Fibroblast of gingiva (primary cell): ENCODE data around the gene LDLRAD4.
A peak's percentile ranks its signal among the peaks of the same experiment; 100 is the strongest.

Experiments used
- DNase-seq: peaks from one replicate; pipeline ENCODE4 v3.0.0-alpha.2; 2011; ENCODE audit warnings: low read depth

Gene LDLRAD4

DNA sequence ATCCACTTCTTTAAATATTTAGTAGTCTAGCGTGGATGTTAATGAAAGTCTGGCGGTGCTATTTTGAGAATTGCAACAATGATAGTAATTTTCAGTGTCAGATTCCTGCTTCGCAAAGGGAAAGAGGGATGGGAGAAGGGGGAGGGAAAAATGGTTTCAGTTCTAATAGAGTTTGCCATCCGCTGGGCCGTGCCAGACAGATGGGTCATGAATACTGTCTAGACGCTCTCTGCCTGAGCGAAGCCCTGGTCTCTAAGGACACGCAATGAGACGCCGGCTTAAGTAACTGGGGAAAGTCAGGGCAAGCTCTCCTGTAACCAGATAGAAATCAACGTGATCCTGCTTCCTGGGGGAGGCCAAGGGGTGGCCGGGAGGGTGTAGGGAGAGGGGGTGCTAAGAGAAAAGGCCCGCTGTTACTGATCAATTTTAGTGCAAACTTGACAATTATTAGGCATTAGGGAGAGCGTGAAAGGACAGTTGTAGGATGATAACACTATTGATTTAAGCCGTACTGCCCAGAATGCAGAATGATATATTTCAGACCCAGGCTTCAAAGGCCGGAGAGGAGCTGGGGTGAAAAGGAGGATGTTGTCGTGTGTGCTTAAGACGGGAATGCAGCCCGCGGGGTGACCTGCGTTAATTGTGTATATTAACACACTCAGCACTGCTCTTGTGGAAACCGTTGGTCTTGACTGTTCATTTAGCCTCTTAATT is 229.2 kb downstream of the LDLRAD4 start:
- DNase-seq = peak; percentile 58

DNA sequence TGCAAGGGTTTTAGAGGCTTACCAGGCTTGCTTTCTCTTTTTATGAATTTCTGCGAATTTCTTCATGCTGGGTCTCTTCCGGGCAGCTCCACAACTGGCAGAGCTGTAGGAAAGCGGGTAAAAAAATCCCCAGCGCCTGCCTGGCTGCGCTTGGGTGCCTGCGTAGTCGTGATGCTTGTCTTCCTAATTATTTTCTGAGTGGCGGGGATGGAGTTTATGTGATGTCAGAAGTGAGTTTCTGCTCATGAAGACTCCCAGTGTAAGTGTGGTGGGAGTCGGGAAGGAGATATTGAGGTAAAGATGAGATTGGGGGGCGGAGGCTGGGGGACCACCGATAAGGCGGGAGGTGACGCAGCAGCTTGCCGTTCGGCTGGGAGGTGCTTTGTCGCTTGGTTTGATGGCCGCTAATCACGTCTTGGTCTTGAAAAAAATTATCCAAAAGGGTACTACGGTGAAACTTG is 229.8 kb downstream of the LDLRAD4 start:
- no peak for DNase-seq

DNA sequence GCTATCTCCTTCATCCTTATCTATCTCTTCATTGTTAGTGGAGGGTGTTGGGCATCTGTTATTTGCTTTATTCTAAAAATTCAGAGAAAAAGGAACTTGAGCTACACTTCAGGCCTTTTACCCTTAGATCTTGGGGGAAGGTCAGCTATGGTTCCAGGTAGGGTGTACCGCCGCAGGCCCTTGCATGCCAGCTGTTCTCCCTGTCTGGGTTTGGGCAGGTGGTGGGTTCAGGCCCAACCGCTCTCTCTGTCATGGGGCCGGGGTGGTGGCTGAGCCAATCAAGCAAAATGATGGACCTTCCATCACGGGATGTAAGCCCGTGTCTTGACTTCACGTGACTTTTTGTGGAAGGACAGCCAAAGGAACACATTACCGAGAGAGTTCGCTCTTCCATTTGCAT is 231.1 kb downstream of the LDLRAD4 start:
- no peak for DNase-seq

DNA sequence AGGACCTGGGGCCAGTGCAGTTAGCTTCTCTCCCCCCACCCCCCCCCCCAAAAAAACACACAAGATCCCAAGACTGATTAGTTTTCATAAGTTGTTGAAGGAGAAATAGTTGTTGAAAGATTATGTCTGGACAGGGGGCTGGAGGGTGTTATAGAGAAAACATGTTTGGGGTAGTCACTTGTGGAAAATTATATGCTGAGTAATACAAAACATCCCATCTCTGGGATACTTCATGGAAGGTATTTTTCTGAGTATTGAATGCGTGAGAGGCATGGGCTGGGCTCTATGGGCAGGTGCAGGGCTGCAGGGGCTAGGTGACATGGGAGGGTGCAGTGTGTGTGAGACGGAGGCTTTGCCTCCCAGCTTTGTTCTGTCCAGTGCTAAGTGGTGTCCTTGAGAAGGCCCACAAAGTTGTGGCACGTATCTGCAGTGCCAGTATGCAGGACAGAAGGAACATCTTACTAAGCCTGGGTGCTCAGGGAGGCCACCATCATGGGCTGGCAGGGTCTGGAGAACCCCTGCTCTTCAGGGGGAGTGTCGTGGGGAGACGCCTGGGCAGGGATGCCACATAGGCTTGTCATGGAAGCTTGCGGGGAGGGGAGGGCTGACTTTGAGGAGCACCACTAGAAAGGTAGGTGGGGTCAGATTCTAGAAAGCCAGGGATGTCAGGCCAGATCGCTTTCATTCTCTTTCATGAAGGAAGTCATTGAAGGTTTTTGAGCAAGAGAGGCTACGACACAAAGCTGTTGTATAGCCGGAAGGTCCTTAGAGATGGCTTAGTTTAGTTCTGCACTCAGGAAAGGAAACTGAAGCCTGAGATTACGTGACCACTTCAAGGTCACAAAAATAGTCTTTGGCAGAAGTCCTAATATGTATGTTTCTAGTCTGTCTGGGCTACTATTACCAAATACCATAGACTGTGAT is 232.0 kb downstream of the LDLRAD4 start:
- DNase-seq = no peak

DNA sequence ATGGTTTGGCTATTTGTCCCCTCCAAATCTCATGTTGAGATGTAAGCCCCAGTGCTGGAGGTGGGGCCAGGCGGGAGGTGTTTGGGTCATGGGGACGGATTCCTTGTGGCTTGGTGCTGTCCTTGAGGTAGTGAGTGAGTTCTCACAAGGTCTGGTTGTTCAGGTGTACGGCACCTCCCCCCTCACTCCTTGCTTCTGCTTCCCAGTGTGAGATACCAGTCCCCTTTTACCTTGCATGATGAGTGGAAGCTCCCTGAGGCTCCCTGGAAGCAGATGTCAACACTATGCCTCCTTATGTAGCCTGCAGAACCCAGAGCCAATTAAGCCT is 232.6 kb downstream of the LDLRAD4 start:
- no peak for DNase-seq

DNA sequence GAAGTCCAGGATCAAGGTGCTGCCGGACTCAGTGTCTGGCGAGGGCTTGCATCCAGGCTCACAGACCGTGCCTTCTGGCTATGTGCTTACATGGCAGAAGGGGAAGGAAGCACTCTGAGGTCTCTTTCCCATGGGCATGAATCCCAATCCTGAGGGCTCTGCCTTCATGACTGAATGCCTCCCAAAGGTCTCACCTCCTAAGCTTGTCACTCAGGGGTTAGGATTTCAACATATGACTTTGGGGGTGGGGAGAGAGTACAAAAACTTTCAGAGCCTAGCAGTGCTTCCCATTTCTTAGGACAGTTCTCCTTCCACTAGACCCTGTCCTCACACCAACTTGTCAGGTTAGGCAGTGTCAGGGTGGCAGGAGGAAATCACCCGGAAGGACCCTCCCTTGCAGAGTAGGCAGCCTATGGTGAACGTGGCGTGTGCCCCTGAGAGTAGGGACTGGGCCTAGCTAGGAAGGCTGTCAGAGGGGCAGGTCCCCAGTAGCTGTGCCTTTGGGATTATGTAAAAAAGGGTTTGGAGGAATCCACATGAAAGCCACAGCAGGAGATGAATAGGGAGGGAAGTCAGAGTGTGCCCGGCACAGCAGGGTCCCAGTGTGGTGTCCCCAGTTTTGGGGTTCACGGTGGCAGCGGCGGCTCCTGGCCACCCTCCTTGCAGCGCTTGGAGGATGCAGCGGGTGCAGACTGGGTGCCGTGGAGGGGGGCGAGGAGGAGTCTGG is 233.3 kb downstream of the LDLRAD4 start:
- DNase-seq = no peak

DNA sequence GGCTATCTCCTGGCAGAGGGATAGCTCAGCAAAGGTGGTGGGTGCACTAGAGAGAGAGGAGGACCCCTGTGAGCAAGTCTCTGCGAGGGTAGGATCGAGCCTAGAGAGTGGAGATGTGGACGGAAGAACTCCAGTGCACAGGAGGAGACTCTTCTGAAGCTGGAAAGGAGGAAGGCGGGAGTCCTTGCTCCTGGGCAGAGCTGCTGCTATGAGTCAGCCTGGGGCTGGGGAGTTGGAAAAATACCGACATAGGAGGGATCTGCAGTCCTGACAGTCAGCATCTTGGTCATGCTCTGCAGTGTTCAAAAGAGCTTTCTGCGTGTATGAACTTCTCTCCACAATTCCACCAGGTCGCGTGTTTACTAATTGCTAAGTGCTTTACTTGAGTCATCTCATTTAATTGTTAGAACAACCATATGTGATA is 233.8 kb downstream of the LDLRAD4 start:
- no peak for DNase-seq

DNA sequence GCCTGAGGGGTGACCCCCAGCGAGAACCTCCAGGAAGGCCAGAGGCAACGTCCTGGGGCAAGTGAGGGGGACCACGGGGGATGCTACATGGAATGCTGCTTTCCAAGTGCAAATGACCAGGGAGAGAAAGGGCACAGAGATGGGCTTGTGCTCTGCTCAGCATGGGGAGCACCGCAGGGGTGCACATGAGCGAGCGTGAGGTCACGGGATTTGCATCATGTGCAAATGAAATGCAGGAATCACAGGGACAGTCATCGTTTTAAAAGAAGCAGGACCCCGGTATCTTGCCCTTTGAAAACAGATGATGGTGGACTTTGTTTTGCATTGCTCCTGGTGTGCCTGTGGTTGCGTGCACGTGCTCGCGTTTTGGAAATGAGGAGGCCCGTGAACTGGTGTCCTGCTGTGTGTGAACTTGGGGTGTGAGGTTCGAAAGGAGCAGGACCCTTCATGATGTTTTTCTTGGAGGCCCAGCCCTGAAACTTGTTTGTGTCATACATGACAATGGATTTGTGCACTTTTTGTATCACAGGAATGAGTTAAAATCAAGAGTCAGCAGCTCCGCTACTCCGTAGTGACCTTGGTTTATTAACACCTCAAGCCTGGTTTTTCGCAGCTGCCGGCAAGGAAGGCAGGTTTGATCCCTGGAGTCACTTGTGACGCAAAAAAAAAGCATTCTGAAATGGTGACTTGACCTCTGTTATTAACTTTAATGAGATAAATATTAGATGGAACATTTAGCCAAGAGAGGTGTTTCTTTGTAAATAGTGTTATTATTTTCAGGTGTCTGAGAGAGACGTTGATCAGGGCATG is 234.5 kb downstream of the LDLRAD4 start:
- no peak for DNase-seq

DNA sequence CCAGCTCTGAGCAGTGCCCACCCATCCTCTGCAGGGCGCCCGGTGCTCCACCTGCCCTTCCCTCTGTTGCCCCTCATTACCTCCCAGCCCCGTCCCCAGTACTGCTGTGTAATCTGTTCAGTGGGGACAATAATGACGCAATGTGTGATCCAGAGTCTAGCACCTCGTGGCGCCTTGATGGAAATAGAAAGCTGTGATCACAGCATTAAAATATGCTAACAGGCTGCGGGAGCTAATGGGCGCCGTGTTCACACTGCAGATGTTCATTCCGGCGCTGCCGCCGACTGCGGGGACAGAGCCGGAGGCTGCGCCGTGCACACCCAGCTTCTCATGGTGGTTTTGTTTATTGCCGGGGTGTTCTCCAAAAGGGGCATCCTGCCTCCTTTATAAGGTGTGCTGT is 235.2 kb downstream of the LDLRAD4 start:
- no peak for DNase-seq

DNA sequence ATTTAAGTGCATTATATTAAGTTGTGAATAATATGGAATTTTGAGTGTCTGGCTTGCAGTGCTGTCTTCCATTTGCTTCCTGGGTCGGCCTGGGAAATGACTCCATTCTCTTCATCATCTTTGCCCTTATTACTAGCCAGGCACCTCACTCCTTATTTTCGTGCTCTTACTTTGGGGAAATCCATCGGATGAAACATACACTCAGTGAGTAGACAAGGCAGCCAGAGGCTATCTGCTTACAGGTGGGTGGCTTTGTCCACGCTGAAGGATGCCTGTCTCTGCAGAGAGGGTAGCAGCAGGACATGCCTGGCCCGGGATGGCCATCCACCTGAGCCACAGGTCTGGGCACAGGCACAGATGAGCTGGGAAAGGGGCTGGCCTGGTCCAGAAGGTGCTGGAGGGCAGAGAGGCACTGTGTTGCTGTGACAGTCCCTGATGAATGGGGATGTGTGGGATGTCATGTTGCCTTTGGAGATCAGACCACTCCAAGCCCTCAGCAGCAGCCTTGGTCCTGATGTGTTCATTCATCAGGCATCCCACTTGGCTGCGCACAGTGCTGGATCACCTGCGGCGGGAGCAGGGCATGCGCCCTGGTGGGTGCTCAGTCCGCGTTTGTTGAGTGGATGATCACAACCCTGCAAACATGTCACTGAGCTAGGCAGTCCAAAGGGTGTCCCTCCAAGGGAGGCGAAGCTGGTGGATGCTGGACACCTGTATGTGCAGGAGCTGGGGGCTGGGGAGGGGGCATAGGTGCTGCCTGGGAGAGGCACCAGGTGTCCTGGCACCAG is 236.0 kb downstream of the LDLRAD4 start:
- no peak for DNase-seq

DNA sequence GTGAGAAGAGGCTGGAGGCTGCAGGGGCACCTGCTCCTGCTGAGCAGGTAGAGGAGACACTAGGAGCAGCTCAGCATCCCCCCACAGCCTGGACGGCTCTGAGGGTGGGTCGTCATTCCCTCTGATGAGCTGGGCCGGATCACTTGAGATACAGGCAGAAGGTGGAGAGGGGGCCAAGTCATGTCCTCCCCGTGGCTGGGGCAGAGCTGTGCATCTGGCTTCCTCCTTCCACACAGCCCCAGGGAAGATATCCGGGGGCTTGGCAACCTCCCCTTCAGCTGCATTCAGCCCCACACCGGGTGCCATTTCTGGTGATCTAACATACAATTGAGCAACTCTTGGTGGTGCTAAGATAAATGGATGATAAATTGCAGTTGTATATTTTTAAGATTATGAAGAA is 236.9 kb downstream of the LDLRAD4 start:
- no peak for DNase-seq

DNA sequence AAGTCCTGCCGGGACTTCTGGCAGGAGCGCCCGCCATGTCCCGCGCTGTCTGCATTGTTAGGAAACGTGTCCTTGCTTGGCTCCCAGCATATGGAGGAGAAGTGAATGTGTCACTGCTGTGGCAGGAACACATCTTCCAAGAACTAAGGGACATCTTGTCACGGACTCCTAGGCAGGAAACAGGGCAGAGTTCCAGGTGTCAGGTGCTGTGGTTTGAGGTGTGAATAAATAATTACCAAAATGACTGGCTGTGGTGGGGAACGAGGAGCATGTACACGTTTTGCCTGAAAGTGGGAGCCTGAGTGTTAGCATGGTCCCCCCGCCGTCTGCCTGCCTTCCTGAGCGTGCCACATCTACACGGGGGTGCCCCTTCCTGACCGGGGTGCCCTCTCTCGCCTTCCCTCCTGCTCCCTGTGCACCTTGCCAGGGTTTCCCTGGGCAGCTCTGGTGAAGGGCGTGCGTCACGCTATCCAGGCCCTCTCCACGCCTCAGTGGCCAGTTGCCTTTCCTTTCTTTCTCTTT is 237.5 kb downstream of the LDLRAD4 start:
- DNase-seq = no peak

DNA sequence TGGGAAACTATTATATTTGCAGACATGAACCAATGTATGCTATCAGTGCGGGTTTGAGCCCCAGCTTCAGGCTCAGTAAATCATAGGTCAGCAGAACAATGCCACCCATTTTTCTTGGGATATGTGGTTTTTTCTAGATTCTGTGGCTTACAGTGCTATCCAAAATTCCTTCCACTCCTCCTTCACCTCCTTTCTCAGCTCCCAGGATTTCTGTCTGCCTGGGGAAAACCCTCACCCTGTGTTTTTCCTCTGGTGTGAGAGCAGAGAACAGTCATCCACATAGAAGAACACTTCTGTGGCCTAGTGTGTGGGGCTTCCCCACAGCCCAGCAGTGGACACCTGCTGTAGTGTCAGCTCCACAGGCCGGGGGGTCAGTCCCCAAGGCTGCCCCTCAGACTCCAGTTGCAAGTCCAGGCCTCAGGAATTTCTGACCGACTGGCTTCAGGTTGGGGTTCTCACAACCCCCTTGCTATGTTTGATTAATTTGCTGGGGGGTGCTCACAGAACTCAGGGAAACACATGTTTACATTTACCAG is 238.2 kb downstream of the LDLRAD4 start:
- DNase-seq = no peak

DNA sequence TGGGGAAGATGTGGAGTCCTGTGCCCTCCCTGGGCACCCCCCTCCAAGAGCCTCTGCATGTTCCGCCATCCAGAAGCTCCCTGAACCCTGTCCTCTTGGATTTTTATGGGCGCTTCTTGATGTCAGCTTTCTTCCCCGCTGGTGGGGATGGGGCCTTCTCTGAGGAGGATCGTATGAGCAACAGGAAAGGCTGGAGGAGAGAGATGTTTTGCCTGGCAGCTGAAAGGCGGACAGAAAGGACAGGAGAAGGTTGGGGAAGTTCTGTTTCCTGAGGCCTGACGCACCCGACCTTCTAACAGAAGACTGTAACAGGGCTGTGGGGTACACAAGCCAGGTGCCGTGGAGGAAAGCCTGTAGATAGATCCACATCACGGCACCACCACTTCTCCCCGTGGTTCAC is 238.8 kb downstream of the LDLRAD4 start:
- no peak for DNase-seq

DNA sequence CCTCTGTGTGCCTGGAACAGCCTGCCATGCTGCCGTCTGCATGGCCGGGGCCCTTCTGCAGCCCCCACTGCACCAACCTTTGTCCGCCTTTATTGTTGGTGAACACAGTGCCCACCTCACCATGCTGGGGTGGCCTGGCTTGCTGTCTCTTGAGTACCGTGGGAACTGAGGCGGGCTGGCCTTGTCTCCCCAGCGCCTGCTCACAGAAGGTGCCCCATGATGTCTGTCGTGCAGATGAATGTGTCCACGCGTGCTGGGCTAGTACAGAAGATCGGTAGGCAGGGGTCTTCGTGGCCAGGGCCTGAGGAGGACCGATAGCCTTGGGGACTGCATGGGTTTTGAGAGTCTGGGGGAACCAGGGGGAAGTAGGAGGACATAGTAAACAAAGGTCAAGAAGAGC is 242.4 kb downstream of the LDLRAD4 start:
- no peak for DNase-seq

DNA sequence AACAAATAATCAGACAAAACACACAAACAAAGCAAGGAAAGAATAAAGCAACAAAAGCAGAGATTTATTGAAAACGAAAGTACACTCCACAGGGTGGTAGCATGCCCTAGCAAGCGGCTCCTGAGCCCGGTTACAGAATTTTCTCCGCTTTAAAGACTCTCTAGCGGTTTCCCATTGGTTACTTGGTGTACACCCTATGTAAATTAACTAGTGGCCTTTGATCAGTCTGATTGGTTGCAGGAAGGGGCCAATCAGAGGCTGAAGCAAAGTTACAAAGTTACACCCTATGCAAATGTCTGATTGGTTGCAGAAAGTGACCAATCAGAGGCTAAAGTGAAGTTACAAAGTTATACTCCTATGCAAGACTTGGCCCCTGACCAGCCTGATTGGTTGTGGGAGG is 242.9 kb downstream of the LDLRAD4 start:
- DNase-seq = no peak

DNA sequence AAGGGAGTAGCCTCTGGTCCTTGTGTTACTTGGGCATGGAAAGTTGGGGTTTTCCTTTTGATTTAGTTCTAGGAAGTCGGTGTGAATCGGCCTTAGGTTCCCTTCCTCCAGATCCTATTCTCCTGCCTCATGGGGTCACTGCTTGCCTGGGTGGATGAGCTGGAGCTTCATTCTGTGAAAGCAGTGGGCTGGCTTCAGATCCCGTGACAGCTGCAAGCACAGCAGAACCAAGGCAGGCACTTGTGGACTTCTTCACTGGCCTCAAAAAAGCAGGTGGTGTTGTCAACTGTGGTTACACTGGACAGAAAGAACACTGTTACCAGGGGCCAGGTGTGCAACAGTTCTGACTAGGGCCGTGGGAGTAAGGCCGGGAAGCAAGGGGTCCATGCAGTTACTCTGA is 243.4 kb downstream of the LDLRAD4 start:
- DNase-seq = no peak

DNA sequence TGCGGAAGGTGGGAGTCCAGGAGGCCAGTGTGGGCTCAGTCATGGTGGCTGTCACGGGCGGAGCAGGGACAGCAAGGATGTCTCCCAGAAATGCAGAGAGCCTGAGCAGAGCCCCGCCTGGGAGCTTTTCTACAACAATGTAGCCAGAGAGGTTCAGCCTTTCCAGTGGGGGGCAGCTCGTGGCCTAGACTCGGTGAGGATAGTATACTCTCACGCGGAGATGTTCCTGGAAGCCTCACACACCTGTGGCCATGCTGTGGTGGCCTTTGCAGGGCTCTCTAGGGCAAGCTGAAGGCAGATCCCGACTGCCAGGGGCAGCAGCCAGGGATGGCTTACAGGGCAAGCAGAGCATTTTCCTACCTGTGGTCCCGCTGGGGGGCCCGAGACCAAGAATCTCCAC is 244.1 kb downstream of the LDLRAD4 start:
- no peak for DNase-seq

DNA sequence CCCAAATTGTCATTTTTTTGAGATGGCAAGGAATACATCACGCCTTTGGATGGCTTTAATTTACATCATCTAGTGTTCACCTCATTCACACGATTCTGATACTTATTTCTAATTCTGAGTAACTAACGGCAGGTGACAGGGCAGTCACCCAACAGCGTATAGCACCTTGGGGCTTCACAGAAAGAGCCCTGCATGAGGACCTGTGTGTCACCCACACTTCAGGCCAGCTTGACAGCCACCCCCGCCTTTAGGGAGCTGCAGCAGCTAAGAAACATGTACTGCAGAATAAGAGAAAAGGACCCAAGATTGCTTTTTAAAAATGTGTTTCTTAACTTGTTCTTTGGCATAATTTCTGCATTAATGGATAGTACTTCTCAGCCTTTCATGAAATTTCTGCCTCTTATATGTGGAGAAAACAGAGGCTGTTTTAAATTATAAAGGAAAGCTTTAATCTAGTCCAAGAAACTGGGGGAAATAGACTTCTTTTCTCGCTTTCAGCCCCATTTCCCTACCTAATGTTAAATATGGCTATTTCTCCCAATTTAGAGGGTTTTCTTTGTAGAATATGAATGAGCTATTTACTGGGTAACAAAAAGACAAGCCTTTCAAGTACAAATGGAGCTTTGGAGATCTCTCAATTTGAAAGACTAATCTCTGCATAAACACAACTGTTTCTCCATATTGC is 245.1 kb downstream of the LDLRAD4 start:
- no peak for DNase-seq
